Keratinocyte (primary cell): ENCODE measurements around the gene HHIPL1.

ENCODE experiments used
- CTCF ChIP-seq, 3 experiments: IDR thresholded peaks in 1 of 3; conservative IDR thresholded peaks in 1 of 3; optimal IDR thresholded peaks in 1 of 3; 2 replicates in 2 of 3; 3 replicates in 1 of 3; pipeline versions ENCODE3 to v1.5.1; 2011; ENCODE audit warnings: low read length in 3 of 3, mild to moderate bottlenecking in 3 of 3, moderate library complexity in 2 of 3, control low read depth in 1 of 3, inconsistent platforms in 1 of 3; ENCODE audit not compliant: insufficient read depth in 2 of 3; ENCODE audit errors: extremely low read depth in 1 of 3
- EZH2 ChIP-seq: IDR thresholded peaks from one replicate; pipeline ENCODE4 v1.6.1; 2012; ENCODE audit warnings: inconsistent platforms, mild to moderate bottlenecking, low read length, moderate library complexity

- TF ChIP-seq CTCF (optimal IDR thresholded peaks at IDR 0.05 in 1 of 3, IDR thresholded peaks at IDR 0.05 in 1 of 3, conservative IDR thresholded peaks at IDR 0.05 in 1 of 3; ENCODE audit: extremely low read depth in 1 of 3, insufficient read depth in 2 of 3, low read length in 3 of 3): no peak
- TF ChIP-seq EZH2: no peak
These were observed 48.2 kb upstream of the HHIPL1 start for GRCh38 chr14:99596772-99597171.
